ENCODE results near the gene KCNMB1. TPM values are rescaled to one million over a fixed set of nuclear protein-coding genes. Genes with fewer than 3 reads are reported as not detected.

The KCNMB1 gene
- total and polyA plus RNA-seq, 4 donors, result 1.4 to 5.2 (median 2.3) TPM

GRCh38 chr5:170361616-170362015 lies 27.6 kb downstream of the KCNMB1 start:
- Histone ChIP-seq H3K27me3 (ENCODE audit: control insufficient read depth in 3 of 3, insufficient read depth in 3 of 3, low read length in 2 of 3) (no peaks in the 10 kb centered on the region), H3K4me3 (no peak overlapping the region), H3K27ac (ENCODE audit: low read depth in 1 of 2, low read length in 1 of 2) (peak overlapping the region in 1 of 2 donors; percentile 53), H3K9me3 (ENCODE audit: control insufficient read depth in 4 of 4, insufficient read depth in 3 of 4, low read length in 3 of 4) (no peaks in the 10 kb centered on the region), H3K36me3 (ENCODE audit: control insufficient read depth in 4 of 4, insufficient read depth in 4 of 4, low read length in 4 of 4) (no peaks in the 10 kb centered on the region), H3K4me1 (ENCODE audit: control insufficient read depth in 5 of 5, insufficient read depth in 5 of 5, low read length in 5 of 5) (peaks cover 0 to 18% (median 5%) of the 10 kb centered on the region in 5 donors), H3K9ac (ENCODE audit: insufficient read depth in 1 of 2, low read length in 2 of 2) (no peak overlapping the region)
- no peak for ATAC-seq (ENCODE audit: insufficient read depth, low FRiP score)
- 64 to 66% methylated on average over 5 of the region's 5 CpGs for WGBS, 2 donors
- TF ChIP-seq CTCF (IDR thresholded peaks at IDR 0.05; ENCODE audit: control extremely low read depth, extremely low read depth), result no peak
- DNase-seq, result peak in 2 of 3 donors; percentile 45 to 66

GRCh38 chr5:170361116-170361515 lies 28.1 kb downstream of the KCNMB1 start:
- Histone ChIP-seq H3K36me3 (ENCODE audit: control insufficient read depth in 4 of 4, insufficient read depth in 4 of 4, low read length in 4 of 4) (no peaks in the 10 kb centered on the region), H3K27me3 (ENCODE audit: control insufficient read depth in 3 of 3, insufficient read depth in 3 of 3, low read length in 2 of 3) (no peaks in the 10 kb centered on the region), H3K9ac (ENCODE audit: insufficient read depth in 1 of 2, low read length in 2 of 2) (no peak overlapping the region), H3K27ac (ENCODE audit: low read depth in 1 of 2, low read length in 1 of 2) (peak overlapping the region in 1 of 2 donors; percentile 53), H3K9me3 (ENCODE audit: control insufficient read depth in 4 of 4, insufficient read depth in 3 of 4, low read length in 3 of 4) (no peaks in the 10 kb centered on the region), H3K4me1 (ENCODE audit: control insufficient read depth in 5 of 5, insufficient read depth in 5 of 5, low read length in 5 of 5) (peaks cover 0 to 18% (median 5%) of the 10 kb centered on the region in 5 donors), H3K4me3 (no peak overlapping the region)
- no peak for TF ChIP-seq CTCF (IDR thresholded peaks at IDR 0.05; ENCODE audit: control extremely low read depth, extremely low read depth)
- 26 to 69% methylated on average over 5 of the region's 5 CpGs for WGBS, 2 donors
- DNase-seq, result no peak
- ATAC-seq (ENCODE audit: insufficient read depth, low FRiP score), result no peak

- ATAC-seq (ENCODE audit: insufficient read depth, low FRiP score), result peak; percentile 51
- TF ChIP-seq CTCF (IDR thresholded peaks at IDR 0.05; ENCODE audit: control extremely low read depth, extremely low read depth), result no peak
- H3K27me3 ChIP-seq (ENCODE audit: control insufficient read depth in 3 of 3, insufficient read depth in 3 of 3, low read length in 2 of 3), result no peaks in the 10 kb centered on the region
Measured at GRCh38 chr5:170360709-170361108, 28.5 kb downstream of the KCNMB1 start.

DNA sequence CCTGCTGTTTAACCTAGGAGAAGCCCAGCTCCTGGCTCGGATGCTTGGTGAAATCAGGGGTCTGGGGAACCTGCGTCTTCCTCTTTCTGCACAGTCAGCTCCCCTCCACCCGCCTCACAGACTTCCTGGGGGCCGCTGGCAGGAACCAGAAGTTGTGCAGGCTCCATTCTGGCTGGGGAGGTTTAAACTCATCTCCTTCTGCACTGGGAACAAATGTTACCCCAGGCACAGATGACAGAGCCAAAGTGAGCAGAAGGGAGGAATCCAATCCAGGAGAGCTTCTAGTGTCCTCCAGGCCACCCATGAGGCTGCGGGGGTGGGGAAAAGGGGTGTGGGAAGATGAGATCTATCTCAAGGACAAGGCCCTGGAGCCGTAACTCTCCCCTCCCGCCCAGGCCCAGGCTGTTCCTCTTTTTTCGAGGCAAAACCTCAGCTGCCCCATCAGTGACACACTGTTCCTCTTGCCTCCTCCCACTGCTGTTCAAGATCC lies 31.2 kb downstream of the KCNMB1 start:
- Histone ChIP-seq H3K4me1 (ENCODE audit: control insufficient read depth in 5 of 5, insufficient read depth in 5 of 5, low read length in 5 of 5) (peaks cover 0 to 21% (median 5%) of the 10 kb centered on the region in 5 donors), H3K9me3 (ENCODE audit: control insufficient read depth in 4 of 4, insufficient read depth in 3 of 4, low read length in 3 of 4) (peaks cover 0 to under 1% (median 0%) of the 10 kb centered on the region in 4 donors), H3K27me3 (ENCODE audit: control insufficient read depth in 3 of 3, insufficient read depth in 3 of 3, low read length in 2 of 3) (no peaks in the 10 kb centered on the region), H3K4me3 (no peak overlapping the region), H3K9ac (ENCODE audit: insufficient read depth in 1 of 2, low read length in 2 of 2) (no peak overlapping the region), H3K36me3 (ENCODE audit: control insufficient read depth in 4 of 4, insufficient read depth in 4 of 4, low read length in 4 of 4) (no peaks in the 10 kb centered on the region), H3K27ac (ENCODE audit: low read depth in 1 of 2, low read length in 1 of 2) (peak overlapping the region in 1 of 2 donors; percentile 51)
- ATAC-seq (ENCODE audit: insufficient read depth, low FRiP score), result peak; percentile 67
- 20 to 72% methylated on average over 8 of the region's 8 CpGs for WGBS, 2 donors
- TF ChIP-seq CTCF (IDR thresholded peaks at IDR 0.05; ENCODE audit: control extremely low read depth, extremely low read depth), result no peak
- DNase-seq, result peak in 1 of 3 donors; percentile 11

More at GRCh38 chr5:170360709-170361108, 28.5 kb downstream of the KCNMB1 start:
- no peaks in the 10 kb centered on the region for H3K9me3 ChIP-seq (ENCODE audit: control insufficient read depth in 4 of 4, insufficient read depth in 3 of 4, low read length in 3 of 4)
- WGBS, 2 donors, result 27 to 60% methylated on average over 8 of the region's 8 CpGs
- H3K9ac ChIP-seq (ENCODE audit: insufficient read depth in 1 of 2, low read length in 2 of 2), result no peak overlapping the region
- no peak overlapping the region for H3K4me3 ChIP-seq
- H3K36me3 ChIP-seq (ENCODE audit: control insufficient read depth in 4 of 4, insufficient read depth in 4 of 4, low read length in 4 of 4), result no peaks in the 10 kb centered on the region
- DNase-seq, result no peak
- peaks cover 0 to 19% (median 5%) of the 10 kb centered on the region in 5 donors for H3K4me1 ChIP-seq (ENCODE audit: control insufficient read depth in 5 of 5, insufficient read depth in 5 of 5, low read length in 5 of 5)
- H3K27ac ChIP-seq (ENCODE audit: low read depth in 1 of 2, low read length in 1 of 2), result peak overlapping the region in 1 of 2 donors; percentile 53
